SIG-M5 (cell line): ENCODE data around the gene FUNDC2.

Experiments used
- DNase-seq: peaks from one replicate; lab custom pipeline; 2025; lab: John Stamatoyannopoulos, UW

FUNDC2 gene

GRCh38 chrX:155070038-155070437, 43.4 kb downstream of the FUNDC2 start:
- DNase-seq: no peak

- no peak for DNase-seq
Observed at GRCh38 chrX:155070663-155070974, 44.0 kb downstream of the FUNDC2 start.

GRCh38 chrX:155070975-155071693, 44.5 kb downstream of the FUNDC2 start, which contains the start of the genes BRCC3, CMC4 and MTCP1:
Gene BRCC3 (plus strand): TSS chrX:155071508. CDS start chrX:155071528, 20 bp downstream.
Gene CMC4 (minus strand): TSS chrX:155071136. CDS start chrX:155064023, 7,113 bp downstream.
Gene MTCP1 (minus strand): TSS chrX:155071136. CDS start chrX:155066010, 5,126 bp downstream.
- DNase-seq: peak; percentile 3

- no peak for DNase-seq
Observed at GRCh38 chrX:155071694-155072280, 45.1 kb downstream of the FUNDC2 start.

GRCh38 chrX:155086202-155086840, 59.7 kb downstream of the FUNDC2 start:
- DNase-seq: no peak

GRCh38 chrX:155086961-155087735, 60.5 kb downstream of the FUNDC2 start:
- no peak for DNase-seq

GRCh38 chrX:155094468-155095061, 67.9 kb downstream of the FUNDC2 start:
- DNase-seq: no peak

- DNase-seq: no peak
Observed at GRCh38 chrX:155105919-155106318, 79.3 kb downstream of the FUNDC2 start.

GRCh38 chrX:155108427-155108826, 81.8 kb downstream of the FUNDC2 start:
- DNase-seq: no peak
